ENCODE measurements around the gene USP54.
A peak's percentile ranks its signal among the peaks of the same experiment; 100 is the strongest.

USP54 gene

GRCh38 chr10:73552819-73553715 is 38.1 kb downstream of the USP54 start:
- TF ChIP-seq CTCF (conservative IDR thresholded peaks at IDR 0.05) (no peak), ZFX (IDR thresholded peaks at IDR 0.05) (no peak)
- peak overlapping the region; percentile 65 for H3K27ac ChIP-seq

- H3K27ac ChIP-seq = no peak overlapping the region
- TF ChIP-seq CTCF (conservative IDR thresholded peaks at IDR 0.05) = no peak
- TF ChIP-seq ZFX (IDR thresholded peaks at IDR 0.05) = no peak
Measured at GRCh38 chr10:73551515-73551914, 39.6 kb downstream of the USP54 start.

GRCh38 chr10:73545357-73545756 is 45.8 kb downstream of the USP54 start:
- TF ChIP-seq ZFX (IDR thresholded peaks at IDR 0.05) (no peak), CTCF (conservative IDR thresholded peaks at IDR 0.05) (no peak)
- no peak overlapping the region for H3K27ac ChIP-seq

- H3K27ac ChIP-seq = peak overlapping the region; percentile 34
- no peak for TF ChIP-seq ZFX (IDR thresholded peaks at IDR 0.05)
- no peak for TF ChIP-seq CTCF (conservative IDR thresholded peaks at IDR 0.05)
Measured at GRCh38 chr10:73537709-73538108, 53.4 kb downstream of the USP54 start.

- no peak overlapping the region for H3K27ac ChIP-seq
- TF ChIP-seq ZFX (IDR thresholded peaks at IDR 0.05) (no peak), CTCF (conservative IDR thresholded peaks at IDR 0.05) (no peak)
Measured at GRCh38 chr10:73537288-73537687, 53.9 kb downstream of the USP54 start.

- TF ChIP-seq CTCF (conservative IDR thresholded peaks at IDR 0.05) (no peak), ZFX (IDR thresholded peaks at IDR 0.05) (no peak)
- no peak overlapping the region for H3K27ac ChIP-seq
Measured at GRCh38 chr10:73534857-73535256, 56.3 kb downstream of the USP54 start.

GRCh38 chr10:73529089-73529832 is 61.9 kb downstream of the USP54 start:
- no peak overlapping the region for H3K27ac ChIP-seq
- TF ChIP-seq ZFX (IDR thresholded peaks at IDR 0.05) (no peak), CTCF (conservative IDR thresholded peaks at IDR 0.05) (peak; percentile 86)

All from C4-2B (cell line).